K562 (cell line): ENCODE measurements around the gene LIN28B. TPM values are rescaled to one million over a fixed set of nuclear protein-coding genes. Genes with fewer than 3 reads are reported as not detected.

Experiments
- CBFA2T3 ChIP-seq: fragments of 450-650 bp; IDR thresholded peaks from 2 replicates; pipeline ENCODE4 v1.6.1; 2017
- CBX1 ChIP-seq: sonication (generic); IDR thresholded peaks from 2 replicates; pipeline ENCODE4 v1.6.1; 2016; ENCODE audit warnings: antibody characterized with exemption, low read depth, mild to moderate bottlenecking
- EP300 ChIP-seq: IDR thresholded peaks from 2 replicates; pipeline ENCODE4 v1.6.1; 2012; ENCODE audit warnings: low read length, improper control_type of control experiment
- ETV5 ChIP-seq: sonication (generic); formaldehyde crosslinking; IDR thresholded peaks from 2 replicates; pipeline ENCODE4 v1.4.0; 2020; ENCODE audit warnings: low read depth, mild to moderate bottlenecking, missing genetic modification reagents
- FIP1L1 ChIP-seq: fragments of 200-400 bp; formaldehyde crosslinking; IDR thresholded peaks from 2 replicates; pipeline ENCODE4 v1.6.1; 2018; ENCODE audit warnings: mild to moderate bottlenecking, low read depth, low read length; ENCODE audit not compliant: poor library complexity, severe bottlenecking
- FOXM1 ChIP-seq, 2 experiments: fragments of 450-650 bp in 1 of 2; sonication (generic) in 1 of 2; formaldehyde crosslinking in 1 of 2; IDR thresholded peaks; 2 replicates each; pipeline versions ENCODE4 v1.6.1 to v1.9.0; 2017 to 2022; ENCODE audit warnings: low read depth in 2 of 2, mild to moderate bottlenecking in 2 of 2, missing genetic modification reagents in 1 of 2, moderate library complexity in 1 of 2
- GTF2F1 ChIP-seq: IDR thresholded peaks from 2 replicates; pipeline ENCODE4 v1.6.1; 2011; ENCODE audit warnings: low read depth, low read length, improper control_type of control experiment
- NFE2 ChIP-seq: IDR thresholded peaks from 2 replicates; pipeline ENCODE4 v1.6.1; 2014; ENCODE audit warnings: antibody characterized with exemption, low read depth
- NFXL1 ChIP-seq: fragments of 450-650 bp; formaldehyde crosslinking; IDR thresholded peaks from 2 replicates; pipeline ENCODE4 v1.4.0; 2021; ENCODE audit warnings: mild to moderate bottlenecking
- POLR3A ChIP-seq: IDR thresholded peaks from 2 replicates; pipeline ENCODE4 v1.6.1; 2011; ENCODE audit warnings: borderline replicate concordance, mild to moderate bottlenecking, moderate library complexity; ENCODE audit not compliant: insufficient read length, insufficient read depth; ENCODE audit errors: extremely low read depth
- ZKSCAN8 ChIP-seq: fragments of 200-800 bp; sonication (Bioruptor generic); IDR thresholded peaks from 2 replicates; pipeline ENCODE4 v1.6.1; 2016; ENCODE audit warnings: missing genetic modification characterization, missing compliant biosample characterization
- polyA plus RNA-seq, 8 experiments: library from polyadenylated mRNA; depleted of rRNA in 4 of 8; stranded (reverse) in 5 of 8; unstranded in 3 of 8; fragments of >200 nt; fragmentation: Nextera tagmentation in 2 of 8; fragmentation: Illumina TruSeq in 1 of 8; extraction: Ambion mirVana in 2 of 8; extraction: Trizol in 1 of 8; gene quantifications; 2 replicates each; pipeline versions ENCODE4 v1.2.1 to v1.2.3, GENCODE V29; 2011 to 2014; ENCODE audit warnings: inconsistent platforms in 1 of 8, missing spikeins in 1 of 8
- total RNA-seq, 7 experiments: library from RNA; depleted of rRNA in 6 of 7; stranded (reverse); fragments of >200 nt in 6 of 7; fragmentation: Illumina TruSeq in 2 of 7; extraction: Trizol in 2 of 7; gene quantifications; 2 replicates each; pipeline versions ENCODE4 v1.2.1 to v1.2.3, GENCODE V29; 2011 to 2021; ENCODE audit warnings: low replicate concordance in 1 of 7
- TF ChIP-seq, protein P1 (sequence below): sonication (generic); formaldehyde crosslinking; IDR thresholded peaks from 2 replicates; pipeline ENCODE4 v1.8.0; 2022; ENCODE audit warnings: mild to moderate bottlenecking, missing genetic modification reagents, borderline replicate concordance
- TF ChIP-seq, protein P2 (sequence below): fragments of 250-450 bp; sonication (Bioruptor Pico); IDR thresholded peaks from 2 replicates; pipeline ENCODE4 v1.4.0; 2020
- TF ChIP-seq, protein P3 (sequence below): fragments of 450-650 bp; formaldehyde crosslinking; IDR thresholded peaks from 2 replicates; pipeline ENCODE4 v1.4.0; 2022; ENCODE audit warnings: missing genetic modification characterization
- TF ChIP-seq, protein P4 (sequence below): fragments of 250-450 bp; sonication (Bioruptor Pico); IDR thresholded peaks from 2 replicates; pipeline ENCODE4 v1.8.0; 2021; ENCODE audit warnings: borderline replicate concordance, mild to moderate bottlenecking, moderate library complexity; ENCODE audit not compliant: poor library complexity, severe bottlenecking
- TF ChIP-seq, protein P5 (sequence below): fragments of 250-450 bp; sonication (Bioruptor Pico); IDR thresholded peaks from 2 replicates; pipeline ENCODE4 v1.4.0; 2020; ENCODE audit warnings: borderline replicate concordance
- TF ChIP-seq, protein P6 (sequence below): fragments of 450-650 bp; IDR thresholded peaks from one replicate; pipeline ENCODE4 v1.6.1; 2018; ENCODE audit warnings: mild to moderate bottlenecking, moderate library complexity; ENCODE audit not compliant: partially characterized antibody

LIN28B gene
- total and polyA plus RNA-seq, 9 of the 15 experiments (the other 6 are each of a cell fraction or from before 2014, with no cell fraction given): 20.9 to 77.3 (median 42.1) TPM

DNA sequence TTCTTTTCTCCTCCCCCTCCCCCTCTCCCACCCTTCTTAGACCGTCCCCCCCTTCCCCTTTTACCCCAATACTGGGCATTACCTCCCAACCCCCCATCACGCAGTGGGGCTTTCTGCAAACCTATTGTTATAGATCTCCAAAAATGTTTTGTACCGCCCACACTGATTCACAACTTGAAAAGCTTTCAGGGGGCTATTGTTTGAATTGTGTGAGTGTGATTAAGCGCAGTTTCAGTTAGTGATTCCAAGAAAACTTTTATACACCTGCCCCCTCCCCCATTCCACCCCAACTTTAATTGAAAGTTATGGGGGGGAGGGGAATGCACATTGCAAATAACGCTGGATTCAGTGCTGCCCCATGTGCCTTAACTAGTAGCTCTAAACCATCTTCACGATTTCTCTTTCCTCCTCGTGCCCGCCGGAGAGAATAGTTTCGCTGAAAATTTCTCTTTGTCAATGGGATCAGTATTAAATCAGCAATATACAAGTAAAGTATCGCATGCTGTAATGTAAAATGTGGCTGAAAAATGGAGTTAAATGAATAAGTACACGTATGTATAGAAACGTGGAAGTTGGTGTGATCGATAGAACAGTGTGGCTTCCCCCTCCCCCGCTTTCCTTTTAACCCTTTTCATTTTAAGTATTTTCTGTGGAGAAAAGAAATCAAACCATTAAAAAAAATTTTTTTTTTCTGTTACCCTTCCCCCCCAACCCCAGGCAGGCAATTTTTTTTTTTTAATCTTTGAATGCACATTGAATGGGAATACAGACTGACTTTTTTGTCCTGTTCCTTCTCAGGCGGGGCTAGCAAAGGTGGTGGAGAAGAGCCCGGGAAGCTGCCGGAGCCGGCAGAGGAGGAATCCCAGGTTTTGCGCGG, 632 bp downstream of the LIN28B start (continued):
- TF ChIP-seq, protein P1, sequence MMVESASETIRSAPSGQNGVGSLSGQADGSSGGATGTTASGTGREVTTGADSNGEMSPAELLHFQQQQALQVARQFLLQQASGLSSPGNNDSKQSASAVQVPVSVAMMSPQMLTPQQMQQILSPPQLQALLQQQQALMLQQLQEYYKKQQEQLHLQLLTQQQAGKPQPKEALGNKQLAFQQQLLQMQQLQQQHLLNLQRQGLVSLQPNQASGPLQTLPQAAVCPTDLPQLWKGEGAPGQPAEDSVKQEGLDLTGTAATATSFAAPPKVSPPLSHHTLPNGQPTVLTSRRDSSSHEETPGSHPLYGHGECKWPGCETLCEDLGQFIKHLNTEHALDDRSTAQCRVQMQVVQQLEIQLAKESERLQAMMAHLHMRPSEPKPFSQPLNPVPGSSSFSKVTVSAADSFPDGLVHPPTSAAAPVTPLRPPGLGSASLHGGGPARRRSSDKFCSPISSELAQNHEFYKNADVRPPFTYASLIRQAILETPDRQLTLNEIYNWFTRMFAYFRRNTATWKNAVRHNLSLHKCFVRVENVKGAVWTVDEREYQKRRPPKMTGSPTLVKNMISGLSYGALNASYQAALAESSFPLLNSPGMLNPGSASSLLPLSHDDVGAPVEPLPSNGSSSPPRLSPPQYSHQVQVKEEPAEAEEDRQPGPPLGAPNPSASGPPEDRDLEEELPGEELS (CRISPR knock-in tag): no peak
- TF ChIP-seq, protein P2, sequence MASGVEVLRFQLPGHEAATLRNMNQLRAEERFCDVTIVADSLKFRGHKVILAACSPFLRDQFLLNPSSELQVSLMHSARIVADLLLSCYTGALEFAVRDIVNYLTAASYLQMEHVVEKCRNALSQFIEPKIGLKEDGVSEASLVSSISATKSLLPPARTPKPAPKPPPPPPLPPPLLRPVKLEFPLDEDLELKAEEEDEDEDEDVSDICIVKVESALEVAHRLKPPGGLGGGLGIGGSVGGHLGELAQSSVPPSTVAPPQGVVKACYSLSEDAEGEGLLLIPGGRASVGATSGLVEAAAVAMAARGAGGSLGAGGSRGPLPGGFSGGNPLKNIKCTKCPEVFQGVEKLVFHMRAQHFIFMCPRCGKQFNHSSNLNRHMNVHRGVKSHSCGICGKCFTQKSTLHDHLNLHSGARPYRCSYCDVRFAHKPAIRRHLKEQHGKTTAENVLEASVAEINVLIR: no peak
- TF ChIP-seq GTF2F1 (0 out of 2 replicates have a peak, but pooled peaks have one; percentile 34), CBFA2T3 (no peak), NFE2 (no peak), POLR3A (no peak), FOXM1 (IDR thresholded peaks at IDR 0.05; ENCODE audit: low read depth) (no peak), FOXM1 (CRISPR knock-in tag; IDR thresholded peaks at IDR 0.05; ENCODE audit: low read depth) (no peak), FIP1L1 (no peak), ETV5 (CRISPR knock-in tag) (no peak), ZKSCAN8 (no peak), NFXL1 (CRISPR knock-in tag) (no peak), CBX1 (no peak), EP300 (peak; percentile 17; the same call in 1 of the 2 replicates)
- TF ChIP-seq, protein P3, sequence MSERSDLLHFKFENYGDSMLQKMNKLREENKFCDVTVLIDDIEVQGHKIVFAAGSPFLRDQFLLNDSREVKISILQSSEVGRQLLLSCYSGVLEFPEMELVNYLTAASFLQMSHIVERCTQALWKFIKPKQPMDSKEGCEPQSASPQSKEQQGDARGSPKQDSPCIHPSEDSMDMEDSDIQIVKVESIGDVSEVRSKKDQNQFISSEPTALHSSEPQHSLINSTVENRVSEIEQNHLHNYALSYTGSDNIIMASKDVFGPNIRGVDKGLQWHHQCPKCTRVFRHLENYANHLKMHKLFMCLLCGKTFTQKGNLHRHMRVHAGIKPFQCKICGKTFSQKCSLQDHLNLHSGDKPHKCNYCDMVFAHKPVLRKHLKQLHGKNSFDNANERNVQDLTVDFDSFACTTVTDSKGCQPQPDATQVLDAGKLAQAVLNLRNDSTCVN (CRISPR knock-in tag): no peak
- TF ChIP-seq, protein P4, sequence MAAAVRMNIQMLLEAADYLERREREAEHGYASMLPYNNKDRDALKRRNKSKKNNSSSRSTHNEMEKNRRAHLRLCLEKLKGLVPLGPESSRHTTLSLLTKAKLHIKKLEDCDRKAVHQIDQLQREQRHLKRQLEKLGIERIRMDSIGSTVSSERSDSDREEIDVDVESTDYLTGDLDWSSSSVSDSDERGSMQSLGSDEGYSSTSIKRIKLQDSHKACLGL (CRISPR knock-in tag): no peak
- TF ChIP-seq, protein P5, sequence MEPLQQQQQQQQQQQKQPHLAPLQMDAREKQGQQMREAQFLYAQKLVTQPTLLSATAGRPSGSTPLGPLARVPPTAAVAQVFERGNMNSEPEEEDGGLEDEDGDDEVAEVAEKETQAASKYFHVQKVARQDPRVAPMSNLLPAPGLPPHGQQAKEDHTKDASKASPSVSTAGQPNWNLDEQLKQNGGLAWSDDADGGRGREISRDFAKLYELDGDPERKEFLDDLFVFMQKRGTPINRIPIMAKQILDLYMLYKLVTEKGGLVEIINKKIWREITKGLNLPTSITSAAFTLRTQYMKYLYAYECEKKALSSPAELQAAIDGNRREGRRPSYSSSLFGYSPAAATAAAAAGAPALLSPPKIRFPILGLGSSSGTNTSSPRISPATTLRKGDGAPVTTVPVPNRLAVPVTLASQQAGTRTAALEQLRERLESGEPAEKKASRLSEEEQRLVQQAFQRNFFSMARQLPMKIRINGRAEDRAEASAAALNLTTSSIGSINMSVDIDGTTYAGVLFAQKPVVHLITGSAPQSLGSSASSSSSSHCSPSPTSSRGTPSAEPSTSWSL (CRISPR knock-in tag): no peak
- TF ChIP-seq, protein P6, sequence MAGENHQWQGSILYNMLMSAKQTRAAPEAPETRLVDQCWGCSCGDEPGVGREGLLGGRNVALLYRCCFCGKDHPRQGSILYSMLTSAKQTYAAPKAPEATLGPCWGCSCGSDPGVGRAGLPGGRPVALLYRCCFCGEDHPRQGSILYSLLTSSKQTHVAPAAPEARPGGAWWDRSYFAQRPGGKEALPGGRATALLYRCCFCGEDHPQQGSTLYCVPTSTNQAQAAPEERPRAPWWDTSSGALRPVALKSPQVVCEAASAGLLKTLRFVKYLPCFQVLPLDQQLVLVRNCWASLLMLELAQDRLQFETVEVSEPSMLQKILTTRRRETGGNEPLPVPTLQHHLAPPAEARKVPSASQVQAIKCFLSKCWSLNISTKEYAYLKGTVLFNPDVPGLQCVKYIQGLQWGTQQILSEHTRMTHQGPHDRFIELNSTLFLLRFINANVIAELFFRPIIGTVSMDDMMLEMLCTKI: no peak
